GM21529 (cell line): ENCODE results near the gene C5orf46.
"Not testable (repeated sequence)": the region's sequence is repeated elsewhere in the genome, so short reads cannot be mapped to it uniquely, and the experiment has no call there.

Source experiments
- ATAC-seq: cut with Tn5 transposase; IDR thresholded peaks from one replicate; pipeline ENCODE4 v1.9.1; 2021; ENCODE audit not compliant: unreplicated experiment

Gene C5orf46

DNA sequence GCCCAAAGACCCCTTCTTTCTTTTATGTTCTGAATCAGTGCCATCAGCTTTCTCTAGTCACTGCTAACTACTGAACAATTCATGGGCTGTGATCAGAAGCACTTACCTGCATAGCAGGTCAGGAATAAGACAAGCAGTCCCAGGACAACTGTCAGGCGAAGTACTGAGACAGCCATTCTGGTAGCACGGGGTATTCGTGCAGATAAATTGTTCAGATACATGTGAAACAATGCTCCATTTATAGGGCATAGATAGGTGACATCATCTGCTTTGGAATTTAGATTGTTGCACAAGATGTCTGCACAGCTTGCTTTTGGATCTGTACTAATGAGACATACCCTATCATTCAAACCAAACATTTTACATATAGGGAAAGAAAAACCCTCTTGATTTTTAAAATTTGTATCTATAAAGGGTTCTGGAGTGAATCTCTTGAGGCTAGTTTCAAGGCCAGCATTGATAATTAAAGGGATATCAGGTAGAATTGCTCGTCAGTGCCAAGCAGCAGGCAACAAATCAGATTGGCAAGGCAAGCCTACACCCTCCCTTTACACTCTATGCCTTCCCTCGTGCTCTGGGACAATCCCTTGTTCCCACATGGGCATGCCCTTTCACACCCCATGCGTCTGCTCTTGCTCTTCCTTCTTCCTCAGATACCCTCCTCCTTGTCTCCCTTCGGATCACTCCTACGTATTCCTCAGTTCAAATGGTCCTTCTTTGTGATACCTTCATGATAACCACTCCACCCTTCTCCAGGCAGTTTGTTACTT lies at the start of gene C5orf46:
Gene C5orf46, minus strand, starts transcription at position 213 of the 770 bp plus-strand sequence. Its CDS starts 37 bp downstream, at position 176.
- ATAC-seq = no peak

DNA sequence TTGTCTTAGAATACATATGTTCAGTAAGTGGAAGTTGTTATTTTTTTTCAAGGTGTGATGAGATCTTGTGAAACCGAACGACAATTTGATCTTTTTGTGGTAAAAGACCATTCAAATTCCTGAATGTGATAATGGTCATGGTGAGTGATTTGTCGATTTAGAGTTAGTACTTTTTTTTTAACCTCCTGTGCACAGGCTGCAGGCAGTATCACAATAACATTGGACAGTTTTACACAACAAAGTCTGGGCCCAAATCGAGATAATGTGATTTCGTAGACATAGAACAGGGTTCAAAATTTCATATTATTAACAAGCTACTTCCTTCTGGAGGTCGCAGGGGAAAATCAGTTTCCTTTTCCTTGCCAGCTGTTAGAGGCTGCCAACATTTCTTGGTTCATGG lies 48.6 kb upstream of the C5orf46 start:
- ATAC-seq = no peak

DNA sequence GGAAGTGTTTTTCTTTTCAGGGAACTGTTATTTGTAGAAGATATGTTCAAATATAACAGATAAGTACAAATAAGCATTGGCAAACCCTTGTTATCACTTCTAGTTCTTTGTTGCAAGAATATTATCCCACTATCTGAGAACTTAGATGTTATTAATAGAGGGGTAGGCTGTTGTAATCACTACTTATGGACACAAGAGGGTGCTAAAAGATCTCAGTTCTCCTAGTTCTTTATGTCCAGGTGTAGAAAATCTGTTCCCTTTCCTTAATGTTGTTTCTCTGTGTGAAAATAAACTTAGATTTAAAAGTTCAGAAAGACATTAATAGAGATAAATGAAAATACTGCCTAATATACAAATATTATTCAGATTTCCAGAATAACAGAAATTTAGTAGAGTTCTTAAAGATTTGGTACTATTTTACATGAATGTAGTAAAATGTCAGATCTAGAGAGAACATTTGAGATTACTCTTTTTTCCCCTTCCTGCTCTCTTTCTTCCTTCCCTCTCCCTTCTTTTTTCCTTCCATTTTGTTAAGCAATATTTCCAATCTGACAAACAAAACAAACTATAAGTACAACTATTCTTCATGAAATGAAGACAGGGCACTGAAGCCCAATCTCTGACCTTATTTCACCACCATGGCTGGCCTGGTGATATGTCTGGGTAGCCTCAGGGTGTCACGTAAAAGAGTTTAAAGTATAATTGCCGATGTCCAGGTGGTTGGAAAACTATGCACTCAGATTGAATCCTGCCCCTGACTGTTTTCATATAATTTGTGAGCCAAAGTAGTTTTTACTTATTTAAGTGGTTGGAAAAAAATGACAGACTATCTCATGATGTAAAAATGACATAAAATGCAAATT lies 43.6 kb upstream of the C5orf46 start:
- peak; percentile 92 for ATAC-seq

DNA sequence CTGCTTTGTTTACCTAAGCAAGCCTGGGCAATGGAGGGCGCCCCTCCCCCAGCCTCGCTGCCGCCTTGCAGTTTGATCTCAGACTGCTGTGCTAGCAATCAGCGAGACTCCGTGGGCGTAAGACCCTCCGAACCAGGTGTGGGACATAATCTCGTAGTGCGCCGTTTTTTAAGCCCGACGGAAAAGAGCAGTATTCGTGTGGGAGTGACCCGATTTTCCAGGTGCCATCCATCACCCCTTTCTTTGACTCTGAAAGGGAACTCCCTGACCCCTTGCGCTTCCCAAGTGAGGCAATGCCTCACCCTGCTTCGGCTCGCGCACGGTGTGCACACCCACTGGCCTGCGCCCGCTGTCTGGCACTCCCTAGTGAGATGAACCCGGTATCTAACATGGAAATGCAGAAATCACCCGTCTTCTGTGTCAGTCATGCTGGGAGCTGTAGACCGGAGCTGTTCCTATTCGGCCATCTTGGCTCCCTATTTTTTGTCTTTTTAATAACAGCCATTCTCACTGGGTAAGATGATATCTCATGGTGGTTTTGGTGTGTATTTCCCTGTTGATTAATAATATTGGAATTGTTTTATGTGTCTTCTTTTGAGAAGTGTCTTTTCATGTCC lies 40.4 kb upstream of the C5orf46 start:
- not testable (repeated sequence) for ATAC-seq

DNA sequence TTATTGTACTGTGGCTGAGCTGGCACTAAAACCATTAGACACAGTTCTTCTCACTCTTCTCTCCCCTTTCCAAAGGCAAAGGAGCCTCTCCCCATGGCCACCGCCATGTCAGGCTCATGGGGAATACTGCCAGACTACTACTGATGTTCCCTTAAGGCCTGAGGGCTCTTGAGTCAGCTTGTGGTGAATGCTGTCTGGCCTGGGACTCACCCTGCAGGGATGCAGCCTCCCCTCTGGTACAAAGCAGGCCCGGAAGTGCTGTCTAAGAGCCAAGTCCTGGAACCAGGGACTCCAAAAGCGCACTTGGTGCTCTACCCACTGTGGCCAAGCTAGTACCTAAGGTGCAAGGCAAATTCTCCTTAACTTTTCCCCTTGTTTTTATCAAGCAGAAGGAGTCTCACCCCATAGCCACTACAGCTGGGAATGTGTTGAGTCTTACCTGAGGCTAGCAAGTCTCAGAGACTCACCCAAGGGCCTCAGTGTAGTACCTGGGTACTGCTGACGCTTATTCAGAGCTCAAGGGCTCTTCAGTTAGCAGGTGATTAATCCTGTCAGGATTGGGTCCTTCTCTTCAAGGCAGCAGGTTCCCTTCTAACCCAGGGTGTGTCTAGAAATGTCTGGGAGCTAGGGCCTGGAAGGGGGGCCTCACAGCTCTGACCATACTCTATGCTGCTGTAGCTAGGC lies 33.2 kb upstream of the C5orf46 start:
- ATAC-seq = no peak

DNA sequence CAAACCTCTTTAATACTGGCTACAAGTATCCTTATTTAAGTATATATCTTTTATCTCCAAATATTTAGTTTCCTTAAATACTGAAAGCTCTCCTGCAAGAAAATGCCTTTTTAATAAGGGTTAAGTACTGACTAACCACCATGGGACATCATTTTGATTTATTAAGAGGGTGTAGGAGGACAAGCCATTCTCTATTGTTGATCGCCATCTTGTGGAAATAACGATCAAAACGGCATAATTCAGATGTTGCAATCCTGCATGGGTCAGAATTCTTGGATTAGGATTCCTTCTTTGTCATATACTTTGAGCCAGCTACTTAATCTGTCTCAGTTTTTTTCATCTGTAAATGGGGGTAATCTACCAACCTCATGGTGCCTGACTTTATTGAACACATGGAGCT lies 28.7 kb upstream of the C5orf46 start:
- no peak for ATAC-seq

DNA sequence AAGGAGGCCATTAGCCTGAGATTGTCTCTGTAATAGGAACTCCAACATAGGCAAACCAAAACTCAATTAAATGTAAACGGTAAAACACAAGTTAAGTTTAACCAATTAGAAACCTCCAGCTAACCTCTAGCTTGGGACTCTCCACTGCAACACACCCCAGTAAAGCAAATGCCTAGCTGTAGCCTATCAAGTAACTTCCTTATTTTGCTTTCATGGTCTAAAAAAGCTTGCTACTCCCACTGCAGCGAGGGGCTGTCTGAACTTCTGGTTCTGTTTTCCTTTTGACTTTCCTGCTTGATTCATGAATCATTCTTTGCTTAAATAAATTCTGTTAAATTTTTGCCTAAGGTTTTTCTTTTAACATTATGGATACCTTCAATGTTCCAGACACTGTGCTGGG lies 24.4 kb upstream of the C5orf46 start:
- ATAC-seq = peak; percentile 90

DNA sequence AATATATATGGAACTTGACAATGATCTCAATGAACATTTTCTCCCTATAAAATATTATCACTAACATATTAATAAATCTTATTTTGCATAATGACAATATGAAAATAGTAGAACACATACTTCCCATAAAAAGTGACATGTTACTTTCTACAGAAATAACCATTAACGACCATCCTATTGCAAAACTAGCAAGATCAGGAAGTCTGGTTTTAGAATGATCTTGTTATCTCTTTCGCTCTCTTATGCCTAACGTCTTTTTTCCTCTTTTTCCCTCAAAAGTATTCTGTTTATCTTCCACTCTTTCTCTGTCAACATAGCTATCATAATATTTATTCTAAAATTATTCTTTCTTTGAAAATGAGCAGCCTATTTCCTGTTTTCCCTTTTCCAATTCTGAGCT lies 21.6 kb upstream of the C5orf46 start:
- ATAC-seq = no peak

DNA sequence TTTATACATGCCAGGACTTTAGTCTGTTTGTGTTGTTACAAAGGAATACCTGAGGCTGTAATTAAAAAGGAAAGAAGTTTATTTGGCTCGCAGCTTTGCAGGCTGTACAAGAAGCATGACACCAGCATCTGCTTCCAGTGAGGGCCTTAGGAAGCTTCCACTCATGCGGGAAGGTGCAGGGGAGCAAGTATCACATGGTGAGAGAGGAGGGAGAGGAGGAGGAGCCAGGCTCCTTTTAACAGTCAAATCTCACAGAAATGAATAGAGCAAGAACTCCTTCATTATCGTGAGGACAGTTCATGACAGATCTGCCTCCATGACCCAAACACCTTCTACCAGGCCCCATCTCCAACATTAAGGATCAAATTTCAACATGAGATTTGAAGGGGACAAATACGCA lies 18.7 kb upstream of the C5orf46 start:
- ATAC-seq = no peak

DNA sequence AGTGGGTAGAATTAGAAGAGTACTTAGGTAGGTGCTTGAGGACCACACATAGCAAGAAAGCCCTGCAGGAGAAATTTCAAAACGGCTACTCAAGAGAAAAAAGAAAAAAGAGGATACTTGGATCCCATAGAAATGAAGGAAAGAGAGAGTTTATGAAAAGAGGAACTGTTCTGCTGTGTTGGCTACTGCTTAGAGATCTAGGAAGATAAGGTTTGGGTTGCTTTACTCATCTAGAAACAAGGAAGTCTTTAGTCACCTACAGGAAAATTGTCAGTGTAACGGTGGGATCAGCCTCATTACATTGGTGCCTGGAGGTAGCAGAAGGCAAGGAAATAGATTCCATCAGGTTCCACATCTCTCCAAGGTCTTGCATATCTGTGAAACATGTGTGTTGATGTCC lies 14.8 kb upstream of the C5orf46 start:
- no peak for ATAC-seq

DNA sequence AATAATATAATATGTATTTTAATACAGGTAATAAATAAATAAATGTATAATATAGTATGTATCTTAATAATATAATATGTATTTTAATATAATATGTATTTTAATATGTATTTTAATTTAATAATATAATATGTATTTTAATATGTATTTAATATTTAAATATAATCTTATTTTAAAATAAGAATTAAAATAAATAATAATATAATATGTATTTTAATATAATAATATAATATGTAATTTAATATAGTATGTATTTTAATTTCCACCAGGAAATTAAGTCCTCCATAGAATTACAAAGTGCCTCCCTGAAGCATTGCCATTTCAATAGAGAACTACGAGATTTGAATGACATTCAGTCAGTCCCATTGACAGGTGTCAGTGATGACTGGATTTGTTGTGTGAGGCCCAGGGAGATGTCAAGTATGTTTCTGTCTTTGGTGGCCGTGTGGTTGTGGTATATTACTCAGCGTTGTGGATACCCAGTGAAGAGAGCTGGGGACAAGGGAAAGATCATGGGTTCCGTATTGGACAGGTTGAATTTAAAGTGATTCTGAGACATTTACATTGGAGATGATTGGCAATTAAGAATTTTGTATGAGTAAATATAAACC lies 14.2 kb upstream of the C5orf46 start:
- no peak for ATAC-seq

DNA sequence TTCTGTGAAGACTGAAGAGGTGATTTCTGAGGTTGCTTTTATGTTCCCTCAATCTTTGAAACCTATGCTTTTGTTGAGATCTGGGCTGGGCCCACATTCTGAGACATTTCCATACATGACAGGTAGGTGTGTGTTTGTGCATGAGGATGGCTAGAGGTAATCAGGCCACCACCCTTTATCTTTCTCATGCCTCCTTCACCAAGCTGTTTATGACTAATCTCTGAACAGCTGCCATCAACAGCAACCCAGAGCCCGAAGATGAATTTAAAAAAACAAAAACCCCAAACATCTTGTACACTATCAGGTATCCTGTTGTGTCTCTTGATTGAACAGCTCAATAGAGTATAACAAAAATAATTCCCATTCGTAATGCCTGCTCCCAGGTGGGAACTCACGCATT lies 12.6 kb upstream of the C5orf46 start:
- ATAC-seq = no peak

DNA sequence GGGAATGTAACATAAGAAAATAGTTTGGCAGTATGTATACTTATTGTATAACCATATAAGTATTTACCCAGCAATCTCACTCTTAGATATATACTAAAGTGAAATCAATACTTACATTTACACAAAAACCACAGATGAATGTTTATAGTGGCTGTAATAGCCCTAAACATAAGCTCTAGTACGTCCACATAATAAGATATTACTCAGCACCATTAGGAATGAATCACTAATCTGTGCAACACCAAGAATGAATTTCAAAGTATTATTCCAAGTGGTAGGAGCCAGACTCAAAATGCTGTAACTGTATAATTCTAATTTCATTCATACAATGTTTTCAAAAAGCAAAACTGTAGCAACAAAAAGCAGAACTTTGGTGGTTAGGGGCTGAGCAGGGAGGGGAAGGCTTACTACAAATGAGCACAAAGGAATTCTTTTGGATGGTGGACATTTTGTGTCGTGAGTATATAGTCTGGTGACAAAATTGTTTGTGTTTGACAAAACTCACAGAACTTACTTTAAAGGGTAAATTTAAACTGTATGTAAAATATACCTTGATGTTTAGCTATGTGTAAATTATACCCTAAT lies 11.9 kb upstream of the C5orf46 start:
- ATAC-seq = no peak

DNA sequence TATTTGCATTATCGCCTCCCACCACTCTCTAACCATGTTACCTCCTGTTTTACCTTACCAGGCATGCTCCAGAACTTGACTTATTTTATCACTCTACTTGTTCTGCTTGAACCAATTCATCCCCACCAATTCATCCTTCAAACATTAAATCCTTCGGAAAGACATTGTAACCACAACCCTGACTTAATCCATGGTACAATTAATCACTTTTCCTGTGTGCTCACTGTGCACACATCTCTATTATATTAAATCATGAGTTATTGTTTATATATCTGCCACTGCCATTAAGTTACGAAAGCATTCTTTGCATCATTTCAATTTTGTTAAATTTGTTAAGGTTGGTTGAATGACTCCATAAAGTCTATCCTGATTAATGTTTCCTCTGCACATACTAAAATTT lies 7.4 kb upstream of the C5orf46 start:
- ATAC-seq = no peak

DNA sequence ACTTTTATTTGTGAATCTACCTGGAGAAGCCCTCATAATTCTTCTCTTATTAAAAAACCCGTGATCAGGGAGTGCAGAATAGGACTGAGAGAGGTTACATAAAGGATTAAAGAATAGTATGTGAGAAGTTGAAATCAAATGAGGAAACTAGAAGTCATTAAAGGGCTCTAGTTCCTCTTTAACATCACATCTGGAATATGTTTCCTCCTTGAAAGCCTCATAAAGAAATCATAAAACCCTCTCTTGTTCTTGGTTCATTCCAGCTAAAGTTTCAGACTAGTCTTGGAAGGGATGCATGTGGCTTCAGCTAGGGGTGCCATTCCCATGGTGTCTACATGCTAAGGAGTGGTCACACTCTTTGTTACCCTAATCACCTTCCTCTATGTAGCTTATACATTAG lies 5.7 kb upstream of the C5orf46 start:
- ATAC-seq = no peak

DNA sequence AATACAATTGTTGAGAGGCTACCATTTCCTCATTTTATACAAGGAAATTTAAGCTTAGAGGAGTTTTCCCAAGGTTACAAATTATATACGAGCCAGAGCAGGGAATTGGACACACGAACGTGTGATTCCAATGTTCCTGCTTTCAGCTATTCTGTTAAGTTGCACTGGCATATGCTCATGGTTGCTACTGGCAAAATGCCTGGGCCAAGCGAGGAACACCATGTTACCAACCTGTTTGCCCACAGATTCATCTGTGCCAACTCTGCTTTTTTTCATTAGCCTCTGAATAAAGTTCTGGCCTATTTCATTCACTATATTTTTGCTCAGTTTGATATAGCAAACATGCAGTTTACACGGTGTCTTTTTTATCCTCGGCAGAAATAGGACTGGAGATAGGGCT lies 5.1 kb upstream of the C5orf46 start:
- ATAC-seq = no peak

DNA sequence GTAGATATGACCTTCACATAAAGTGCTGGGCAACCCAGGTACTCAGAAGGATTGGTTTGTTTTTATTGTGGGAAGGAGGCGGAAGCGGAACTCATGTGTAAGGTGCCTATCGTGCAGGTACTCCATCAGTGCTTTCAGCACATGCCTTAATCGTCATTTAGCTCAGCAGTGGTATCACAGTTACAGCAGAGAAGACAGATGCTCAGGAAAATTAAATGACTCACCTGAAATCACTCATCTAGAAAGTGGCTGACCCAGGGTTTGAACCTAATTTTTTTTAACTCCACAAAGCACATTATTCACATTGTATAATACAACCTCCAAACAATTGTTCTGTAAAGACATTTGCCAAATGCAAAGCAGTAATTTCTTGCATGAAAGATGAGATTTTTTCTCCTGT lies 2.2 kb downstream of the C5orf46 start:
- ATAC-seq = no peak

DNA sequence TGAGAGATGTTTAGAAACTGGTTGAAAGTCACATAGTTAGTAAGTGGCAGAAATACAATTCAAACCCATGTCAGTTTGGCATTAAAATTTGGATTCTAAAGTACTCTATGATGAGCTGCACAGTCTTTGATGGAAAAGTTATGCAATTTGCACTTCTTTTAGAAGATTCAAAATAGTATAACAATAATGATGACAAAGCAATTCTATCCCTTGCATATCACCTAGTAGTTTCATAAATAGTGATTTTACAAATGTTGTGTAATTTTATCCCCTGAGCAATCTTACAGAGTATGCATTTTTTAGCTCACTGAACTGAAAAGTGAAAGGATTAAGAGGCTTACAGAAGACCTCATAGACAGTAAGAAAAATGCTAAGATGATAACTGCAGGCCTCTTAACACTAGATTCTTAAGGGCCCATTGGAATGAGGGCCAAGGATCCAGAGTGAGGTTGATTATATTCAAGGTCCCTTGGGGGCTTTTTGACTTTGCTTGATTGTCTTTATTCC lies 3.7 kb downstream of the C5orf46 start:
- no peak for ATAC-seq

DNA sequence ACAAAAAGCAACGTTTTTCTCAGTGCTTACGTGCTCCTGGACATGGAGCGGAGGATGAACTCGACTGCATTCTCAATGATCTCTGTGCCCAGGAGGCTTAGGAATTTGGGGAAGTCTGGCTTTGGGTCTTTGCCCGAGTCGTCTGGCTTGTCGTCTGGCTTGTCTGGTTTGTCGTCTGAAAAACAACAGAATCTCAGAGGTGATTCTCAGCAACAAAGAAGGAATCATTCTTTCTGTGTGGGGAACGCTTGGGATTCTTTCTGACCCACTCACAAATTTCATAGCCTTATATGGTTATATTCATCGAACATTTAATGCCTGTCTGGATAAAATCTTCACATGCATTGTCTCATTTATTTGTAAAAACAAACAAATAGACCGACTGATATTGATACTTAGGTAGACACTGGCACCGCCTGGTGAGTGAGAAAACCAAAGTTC lies 4.7 kb downstream of the C5orf46 start:
- no peak for ATAC-seq

DNA sequence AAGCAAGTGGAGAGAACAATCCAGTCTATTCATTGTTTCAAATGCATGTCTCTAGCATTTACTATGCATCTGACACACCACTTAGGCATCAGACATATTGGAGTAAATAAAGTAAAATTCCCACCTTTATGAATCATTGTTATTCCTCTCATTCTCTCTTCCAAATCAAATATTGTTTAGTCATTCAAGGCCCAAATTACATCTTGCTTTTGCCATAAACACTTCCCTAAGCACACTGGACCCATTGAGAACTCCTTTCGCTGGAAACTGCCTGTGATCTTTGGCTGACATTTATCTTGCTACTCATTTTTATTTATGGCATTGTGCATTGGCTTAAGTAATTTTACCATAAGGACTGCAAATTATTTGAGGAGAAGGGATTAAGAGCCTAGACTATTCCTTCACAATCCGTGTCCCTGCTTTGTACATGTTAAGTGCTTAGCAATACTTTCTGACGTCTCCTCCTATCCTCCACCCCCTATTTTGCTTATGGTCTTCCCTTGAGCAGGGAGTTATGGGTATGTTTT lies 7.4 kb downstream of the C5orf46 start:
- no peak for ATAC-seq
